ENCODE results near the gene NUMB.

Gene NUMB

GRCh38 chr14:73241481-73242165 lies 216.7 kb downstream of the NUMB start:
- no peak for DNase-seq

GRCh38 chr14:73240816-73241480 lies 217.4 kb downstream of the NUMB start:
- no peak for DNase-seq

GRCh38 chr14:73239393-73240241 lies 218.7 kb downstream of the NUMB start:
- no peak for DNase-seq

- DNase-seq = no peak
Measured at GRCh38 chr14:73238941-73239340, 219.4 kb downstream of the NUMB start.

GRCh38 chr14:73238424-73238852 lies 219.9 kb downstream of the NUMB start:
- no peak for DNase-seq

GRCh38 chr14:73237786-73238423 lies 220.4 kb downstream of the NUMB start:
- DNase-seq = no peak

GRCh38 chr14:73237219-73237785 lies 221.0 kb downstream of the NUMB start, which contains the start of gene PAPLN:
TSS of gene PAPLN (plus strand) at chr14:73237506. CDS start at chr14:73239779, 2,273 bp downstream.
- DNase-seq = no peak

- no peak for DNase-seq
Measured at GRCh38 chr14:73236752-73237218, 221.6 kb downstream of the NUMB start.

- DNase-seq = no peak
Measured at GRCh38 chr14:73236157-73236556, 222.2 kb downstream of the NUMB start.

- no peak for DNase-seq
Measured at GRCh38 chr14:73235531-73236155, 222.7 kb downstream of the NUMB start.

- no peak for DNase-seq
Measured at GRCh38 chr14:73234586-73235394, 223.6 kb downstream of the NUMB start.

GRCh38 chr14:73234029-73234428 lies 224.3 kb downstream of the NUMB start:
- DNase-seq = no peak

- no peak for DNase-seq
Measured at GRCh38 chr14:73233564-73233963, 224.8 kb downstream of the NUMB start.

- no peak for DNase-seq
Measured at GRCh38 chr14:73232984-73233383, 225.4 kb downstream of the NUMB start.

GRCh38 chr14:73231981-73232851 lies 226.1 kb downstream of the NUMB start:
- no peak for DNase-seq

GRCh38 chr14:73230051-73230450 lies 228.3 kb downstream of the NUMB start:
- DNase-seq = no peak

GRCh38 chr14:73227812-73228781 lies 230.2 kb downstream of the NUMB start:
- DNase-seq = no peak

GRCh38 chr14:73225496-73225895 lies 232.8 kb downstream of the NUMB start:
- no peak for DNase-seq

Measured in NCI-H1048 (cell line).